Urinary bladder (tissue), 4 donors: ENCODE results near the gene NACC2. TPM values are rescaled to one million over a fixed set of nuclear protein-coding genes. Genes with fewer than 3 reads are reported as not detected.

Experiments
- DNase-seq: peaks from one replicate; pipeline ENCODE4 v3.0.0-alpha.2; 2015; ENCODE audit errors: extremely low spot score
- H3K27ac ChIP-seq: one replicate; pipeline ENCODE4 v1.5.1; 2013; ENCODE audit warnings: low read depth, mild to moderate bottlenecking, moderate library complexity
- H3K36me3 ChIP-seq: one replicate; pipeline ENCODE4 v1.6.1; 2013; ENCODE audit warnings: mild to moderate bottlenecking, moderate library complexity; ENCODE audit not compliant: insufficient read depth
- H3K4me1 ChIP-seq: one replicate; pipeline ENCODE4 v1.6.1; 2013; ENCODE audit warnings: mild to moderate bottlenecking, moderate library complexity; ENCODE audit not compliant: insufficient read depth
- H3K4me3 ChIP-seq: one replicate; pipeline ENCODE4 v1.5.1; 2013; ENCODE audit warnings: low read depth, low read length
- WGBS: extraction: QIAGEN DNeasy Blood & Tissue Kit; methylation state at CpG from one replicate; pipeline ENCODE4 v1.1.7; 2013; 5-methylcytosine and 5-hydroxymethylcytosine counted together
- polyA plus RNA-seq: library from polyadenylated mRNA; stranded (reverse); fragments of 200-250 nt; gene quantifications from one replicate; pipeline ENCODE4 v1.2.3, GENCODE V29; 2013
- total RNA-seq: library from RNA; depleted of rRNA; stranded (reverse); fragments of >200 nt; gene quantifications from one replicate; pipeline ENCODE4 v1.2.3, GENCODE V29; 2014
- donor health status: healthy with polysubstance abuse.
- donor health status: healthy.

NACC2 gene
- total and polyA plus RNA-seq, 2 donors, result 14.9 to 54.1 TPM

DNA sequence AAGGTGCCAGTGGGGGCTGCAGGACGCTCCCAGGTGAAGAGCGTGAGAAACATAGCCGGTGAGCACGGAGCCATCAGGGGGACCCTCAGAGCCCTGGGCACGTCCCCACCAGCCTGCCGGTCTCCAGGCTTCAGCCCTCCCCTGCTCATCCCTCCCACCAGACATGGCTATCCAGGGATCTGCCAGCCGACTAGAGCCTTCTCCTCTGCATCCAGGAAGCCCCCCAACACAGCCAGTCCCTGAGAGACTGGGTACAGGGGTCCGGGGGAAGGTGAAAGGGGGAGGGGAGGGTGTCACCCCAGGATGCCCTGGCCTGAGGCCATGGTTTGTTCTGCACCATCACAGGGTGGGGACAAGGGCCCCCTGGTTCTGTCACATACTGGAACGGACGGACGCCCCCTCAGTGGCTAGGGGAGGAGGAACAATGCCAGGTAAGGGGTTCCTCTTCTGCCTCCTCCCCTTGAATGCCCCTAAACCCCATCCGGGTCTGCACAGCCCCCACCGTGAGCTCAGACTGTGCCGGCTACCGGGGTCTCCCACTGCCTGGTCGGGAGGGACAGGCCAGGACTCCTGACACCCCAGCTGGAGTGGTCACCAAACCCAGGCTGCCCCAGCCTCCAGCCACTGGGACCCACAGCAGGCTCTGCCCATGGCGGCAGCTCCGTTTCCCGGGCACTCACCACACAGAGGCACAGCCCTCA lies 34.3 kb downstream of the NACC2 start:
- no peaks in the 10 kb centered on the region for H3K36me3 ChIP-seq
- H3K27ac ChIP-seq, result no peak overlapping the region
- no peak overlapping the region for H3K4me3 ChIP-seq
- 80% methylated on average over 19 of the region's 19 CpGs for WGBS
- H3K4me1 ChIP-seq, result no peaks in the 10 kb centered on the region
- no peak for DNase-seq

- H3K4me3 ChIP-seq, result no peak overlapping the region
- 56% methylated on average over 29 of the region's 29 CpGs for WGBS
- no peaks in the 10 kb centered on the region for H3K36me3 ChIP-seq
- no peaks in the 10 kb centered on the region for H3K4me1 ChIP-seq
- no peak for DNase-seq
- H3K27ac ChIP-seq, result no peak overlapping the region
Observed at GRCh38 chr9:136059851-136060670, 35.0 kb downstream of the NACC2 start.

DNA sequence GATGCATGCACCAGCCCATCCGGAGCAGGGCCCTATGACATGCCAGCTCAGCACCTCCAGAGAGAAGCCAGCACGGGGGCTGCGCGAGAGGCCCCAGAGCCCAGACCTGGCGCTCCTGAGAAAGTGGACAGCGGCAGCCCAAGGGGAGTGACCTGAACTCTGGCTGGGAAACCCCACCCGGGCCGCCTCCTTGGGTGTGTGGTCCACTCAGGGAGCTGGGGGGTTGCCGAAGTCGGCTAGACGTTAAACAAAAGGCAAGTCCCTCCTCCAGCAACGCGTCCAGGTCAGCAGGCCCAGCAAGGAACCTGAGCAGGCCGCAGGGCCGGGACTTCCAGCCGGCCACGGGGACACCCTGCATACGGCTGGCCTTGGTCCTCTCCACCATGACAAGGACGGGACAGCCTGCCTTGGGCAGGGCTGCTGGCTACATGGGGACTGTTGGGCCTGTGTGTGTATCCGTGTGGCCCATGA lies 35.7 kb downstream of the NACC2 start:
- DNase-seq, result no peak
- WGBS, result 83% methylated on average over 20 of the region's 20 CpGs
- H3K4me1 ChIP-seq, result no peaks in the 10 kb centered on the region
- no peak overlapping the region for H3K4me3 ChIP-seq
- H3K36me3 ChIP-seq, result no peaks in the 10 kb centered on the region
- H3K27ac ChIP-seq, result no peak overlapping the region

DNA sequence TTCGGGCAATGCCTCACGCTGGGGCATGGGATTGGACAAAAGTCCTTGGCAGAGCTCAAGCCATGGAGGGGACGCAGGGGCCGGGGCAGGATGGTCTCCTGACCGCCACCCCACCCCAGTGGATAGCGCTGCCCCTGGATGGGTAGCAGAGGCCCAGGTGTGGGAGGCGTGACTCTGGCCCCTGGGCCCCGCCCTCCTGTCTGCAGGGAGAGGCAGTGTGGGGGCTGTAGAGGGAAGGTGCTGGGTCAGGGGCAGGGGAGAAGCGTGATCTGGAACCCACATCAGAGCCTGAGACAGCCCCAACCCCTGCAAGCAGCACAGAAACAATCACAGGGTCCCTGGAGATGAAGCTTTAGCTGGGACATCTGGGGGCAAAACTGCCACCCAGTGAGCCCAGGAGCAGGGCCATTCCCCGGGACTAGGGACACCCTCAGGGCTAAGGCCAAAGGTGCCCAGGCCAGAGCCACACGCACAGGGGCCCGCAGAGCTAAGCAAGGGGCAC lies 36.2 kb downstream of the NACC2 start:
- Histone ChIP-seq H3K4me1 (no peaks in the 10 kb centered on the region), H3K4me3 (no peak overlapping the region), H3K36me3 (no peaks in the 10 kb centered on the region), H3K27ac (no peak overlapping the region)
- 94% methylated on average over 12 of the region's 12 CpGs for WGBS
- no peak for DNase-seq

GRCh38 chr9:136058084-136058483 lies 37.0 kb downstream of the NACC2 start:
- DNase-seq, result no peak
- H3K27ac ChIP-seq, result no peak overlapping the region
- no peaks in the 10 kb centered on the region for H3K4me1 ChIP-seq
- H3K36me3 ChIP-seq, result no peaks in the 10 kb centered on the region
- no peak overlapping the region for H3K4me3 ChIP-seq
- 90% methylated on average over 13 of the region's 13 CpGs for WGBS

DNA sequence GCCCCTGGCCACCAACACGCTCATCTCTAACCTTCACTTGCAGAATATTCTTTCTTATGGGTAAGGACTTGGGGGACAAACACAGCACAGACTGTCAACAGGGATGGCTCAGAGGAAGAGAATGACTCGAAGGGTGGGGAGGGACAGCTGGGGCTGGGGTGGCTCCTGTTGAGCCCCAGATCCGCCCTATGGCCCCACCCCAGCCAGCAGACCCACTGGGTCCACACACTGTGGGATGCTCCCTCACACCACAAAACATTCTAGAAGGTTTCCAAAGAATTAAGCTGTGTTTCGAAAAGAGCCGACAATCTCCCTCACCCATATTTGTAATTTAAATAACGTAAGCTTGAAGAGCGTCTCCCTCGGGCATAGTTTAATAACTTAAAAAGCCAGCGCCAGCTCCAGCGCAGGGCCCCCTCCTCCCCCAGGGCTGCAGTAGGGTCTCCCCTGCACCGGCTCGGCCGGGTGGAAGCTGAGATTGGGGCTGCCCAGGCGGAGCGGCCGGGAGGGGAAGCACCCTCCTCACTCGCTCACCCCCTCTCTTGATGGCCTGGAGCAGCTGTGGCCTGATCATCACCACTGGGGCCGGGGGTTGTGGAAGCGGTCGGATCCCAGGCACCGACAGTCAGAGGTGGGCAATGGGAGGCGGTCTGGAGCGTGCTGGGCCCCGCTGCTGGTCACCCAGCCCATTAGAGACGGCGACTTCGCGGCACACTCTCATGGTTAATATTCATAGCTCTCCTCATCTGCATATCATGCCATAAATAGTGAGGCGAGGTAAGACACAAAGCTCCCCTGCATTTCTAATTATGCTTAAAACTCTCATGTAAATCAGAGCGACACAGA lies 37.6 kb downstream of the NACC2 start:
- Histone ChIP-seq H3K36me3 (no peaks in the 10 kb centered on the region), H3K4me3 (no peak overlapping the region), H3K27ac (no peak overlapping the region), H3K4me1 (no peaks in the 10 kb centered on the region)
- DNase-seq, result no peak
- 89% methylated on average over 30 of the region's 30 CpGs for WGBS

DNA sequence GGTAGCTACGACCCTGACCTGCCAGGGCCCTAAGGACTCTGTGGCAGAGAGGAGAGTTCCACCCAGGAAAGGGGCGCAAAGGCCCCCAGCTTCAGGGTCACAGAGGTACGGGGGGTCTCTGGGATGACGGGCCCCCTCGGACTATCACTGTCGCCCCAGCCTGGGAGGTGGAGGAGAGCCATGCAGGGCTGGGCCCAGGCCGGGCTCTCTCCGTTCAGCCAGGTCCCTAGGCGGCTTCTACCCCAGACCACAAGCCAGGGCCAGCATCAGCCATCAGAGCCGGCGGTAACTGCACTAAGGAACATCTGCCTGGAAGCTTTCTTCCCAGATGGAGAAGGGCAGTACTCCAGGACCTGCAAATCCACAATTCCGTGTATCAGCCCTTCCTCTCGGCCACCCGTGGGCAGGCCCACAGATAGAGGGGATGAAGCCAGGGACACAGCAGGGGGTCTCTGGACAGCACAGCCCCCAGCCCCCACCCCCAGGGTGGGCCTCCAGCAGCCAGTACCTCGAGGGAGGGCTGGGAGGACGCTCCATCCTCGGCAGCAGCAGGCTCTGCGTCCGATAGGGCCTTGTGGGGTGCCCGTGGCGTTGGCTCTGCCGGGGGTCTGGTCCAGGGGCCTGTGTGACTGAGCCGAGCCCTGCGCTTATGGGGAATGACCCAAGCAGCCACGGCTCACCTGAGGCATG lies 38.4 kb downstream of the NACC2 start:
- Histone ChIP-seq H3K27ac (no peak overlapping the region), H3K36me3 (no peaks in the 10 kb centered on the region), H3K4me1 (no peaks in the 10 kb centered on the region), H3K4me3 (no peak overlapping the region)
- 81% methylated on average over 25 of the region's 25 CpGs for WGBS
- DNase-seq, result no peak

GRCh38 chr9:136055715-136056545 lies 39.2 kb downstream of the NACC2 start:
- no peak for DNase-seq
- no peaks in the 10 kb centered on the region for H3K4me1 ChIP-seq
- no peak overlapping the region for H3K4me3 ChIP-seq
- 75% methylated on average over 30 of the region's 30 CpGs for WGBS
- no peak overlapping the region for H3K27ac ChIP-seq
- no peaks in the 10 kb centered on the region for H3K36me3 ChIP-seq

DNA sequence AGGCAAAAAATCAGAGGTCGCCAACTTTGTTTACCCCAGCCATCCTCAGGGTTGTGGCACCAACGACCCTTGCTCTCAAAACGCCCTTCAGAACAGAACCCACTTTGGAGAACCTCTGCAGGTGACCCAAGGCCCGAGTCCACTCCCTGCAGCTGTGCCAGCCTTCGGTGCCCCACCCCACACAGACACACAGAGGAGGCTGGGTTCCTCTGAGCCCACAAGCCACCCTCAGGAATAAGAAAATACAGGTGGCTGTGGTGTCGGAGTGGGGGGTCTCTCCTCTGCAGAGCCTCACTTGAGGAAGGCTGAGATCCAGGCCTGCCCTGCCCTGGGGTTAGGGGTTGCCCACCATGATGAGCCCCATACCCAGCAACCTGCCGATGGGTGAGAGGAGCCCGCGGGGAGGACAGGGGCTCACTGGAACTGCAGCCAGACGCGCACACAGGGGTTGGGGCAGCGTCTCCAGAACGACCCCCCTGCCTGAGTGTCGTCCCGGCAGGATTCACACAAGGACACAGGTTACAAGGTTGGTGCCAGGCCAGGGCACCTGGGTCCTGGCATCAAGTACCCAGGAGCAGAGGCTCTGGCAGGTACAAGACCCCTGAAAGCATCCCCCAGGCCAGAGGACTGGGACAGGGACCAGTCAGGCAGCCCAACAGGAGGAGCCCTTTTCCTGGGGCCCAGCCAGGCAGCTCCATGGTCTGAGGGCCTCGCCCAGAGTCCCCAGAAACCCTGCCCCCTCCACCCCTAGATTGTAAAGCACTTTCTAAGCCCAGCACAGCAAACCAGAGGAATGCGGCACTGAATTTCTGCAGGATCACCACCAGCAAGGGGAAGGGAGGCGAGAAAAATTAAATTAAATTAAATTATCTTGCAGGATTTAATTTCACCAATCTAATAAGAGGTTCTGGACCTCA lies 40.0 kb downstream of the NACC2 start:
- 88% methylated on average over 18 of the region's 18 CpGs for WGBS
- no peaks in the 10 kb centered on the region for H3K4me1 ChIP-seq

GRCh38 chr9:136054146-136054545 lies 40.9 kb downstream of the NACC2 start:
- Histone ChIP-seq H3K4me1 (no peaks in the 10 kb centered on the region), H3K36me3 (no peaks in the 10 kb centered on the region), H3K27ac (no peak overlapping the region), H3K4me3 (no peak overlapping the region)
- DNase-seq, result no peak
- 89% methylated on average over 12 of the region's 12 CpGs for WGBS

More for the DNA sequence above, 40.0 kb downstream of the NACC2 start:
- H3K4me3 ChIP-seq, result no peak overlapping the region
- DNase-seq, result no peak
- H3K36me3 ChIP-seq, result no peaks in the 10 kb centered on the region
- H3K27ac ChIP-seq, result no peak overlapping the region

DNA sequence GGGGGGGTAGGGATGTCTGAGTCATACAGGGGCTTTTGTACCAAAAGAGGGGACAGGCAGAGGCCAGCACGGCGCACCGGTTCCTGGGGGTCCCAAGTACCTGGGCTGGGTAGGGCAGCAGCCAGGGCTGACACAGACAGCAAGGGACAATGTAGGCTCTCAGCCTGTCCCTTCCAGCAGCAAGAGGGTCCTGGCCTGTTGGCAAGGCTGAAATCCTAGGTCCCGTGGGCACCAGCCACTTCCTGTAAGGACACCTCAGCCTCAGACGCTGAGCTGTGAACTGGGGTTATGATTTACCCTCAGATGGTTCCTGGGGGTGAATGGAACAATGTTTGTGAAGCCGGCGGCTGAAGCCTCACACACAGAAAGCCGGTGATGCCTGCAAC lies 41.3 kb downstream of the NACC2 start:
- H3K4me3 ChIP-seq, result no peak overlapping the region
- no peaks in the 10 kb centered on the region for H3K36me3 ChIP-seq
- WGBS, result 82% methylated on average over 8 of the region's 8 CpGs
- H3K27ac ChIP-seq, result no peak overlapping the region
- H3K4me1 ChIP-seq, result no peaks in the 10 kb centered on the region
- DNase-seq, result no peak
